Activated effector memory CD4-positive, alpha-beta T cell treated with anti-CD3 and anti-CD28 coated beads, Interleukin-2, amount 50 U/mL, for 16 hours (primary cell): ENCODE data around the gene TMEM244.
"Not testable (repeated sequence)": the region's sequence is repeated elsewhere in the genome, so short reads cannot be mapped to it uniquely, and the experiment has no call there.

Experiments
- DNase-seq: peaks from one replicate; pipeline ENCODE4 v3.0.0-alpha.2; 2020

The TMEM244 gene

GRCh38 chr6:129802920-129803319 is 58.2 kb downstream of the TMEM244 start:
- not testable (repeated sequence) for DNase-seq

GRCh38 chr6:129801909-129802308 is 59.2 kb downstream of the TMEM244 start:
- no peak for DNase-seq

GRCh38 chr6:129795261-129795660 is 65.9 kb downstream of the TMEM244 start:
- DNase-seq = no peak

- no peak for DNase-seq
Measured at GRCh38 chr6:129793447-129793846, 67.7 kb downstream of the TMEM244 start.

- no peak for DNase-seq
Measured at GRCh38 chr6:129792049-129792448, 69.1 kb downstream of the TMEM244 start.

GRCh38 chr6:129790785-129791184 is 70.3 kb downstream of the TMEM244 start:
- DNase-seq = no peak

- no peak for DNase-seq
Measured at GRCh38 chr6:129789974-129790373, 71.1 kb downstream of the TMEM244 start.

- no peak for DNase-seq
Measured at GRCh38 chr6:129787816-129788215, 73.3 kb downstream of the TMEM244 start.

- no peak for DNase-seq
Measured at GRCh38 chr6:129786548-129786947, 74.6 kb downstream of the TMEM244 start.

- no peak for DNase-seq
Measured at GRCh38 chr6:129785756-129786135, 75.4 kb downstream of the TMEM244 start.

GRCh38 chr6:129785047-129785755 is 75.9 kb downstream of the TMEM244 start:
- no peak for DNase-seq
